ENCODE results near the gene RPL35A. TPM values are rescaled to one million over a fixed set of nuclear protein-coding genes. Genes with fewer than 3 reads are reported as not detected.

The RPL35A gene
- total RNA-seq, 1 experiment from 2014 or later, result 875 TPM

DNA sequence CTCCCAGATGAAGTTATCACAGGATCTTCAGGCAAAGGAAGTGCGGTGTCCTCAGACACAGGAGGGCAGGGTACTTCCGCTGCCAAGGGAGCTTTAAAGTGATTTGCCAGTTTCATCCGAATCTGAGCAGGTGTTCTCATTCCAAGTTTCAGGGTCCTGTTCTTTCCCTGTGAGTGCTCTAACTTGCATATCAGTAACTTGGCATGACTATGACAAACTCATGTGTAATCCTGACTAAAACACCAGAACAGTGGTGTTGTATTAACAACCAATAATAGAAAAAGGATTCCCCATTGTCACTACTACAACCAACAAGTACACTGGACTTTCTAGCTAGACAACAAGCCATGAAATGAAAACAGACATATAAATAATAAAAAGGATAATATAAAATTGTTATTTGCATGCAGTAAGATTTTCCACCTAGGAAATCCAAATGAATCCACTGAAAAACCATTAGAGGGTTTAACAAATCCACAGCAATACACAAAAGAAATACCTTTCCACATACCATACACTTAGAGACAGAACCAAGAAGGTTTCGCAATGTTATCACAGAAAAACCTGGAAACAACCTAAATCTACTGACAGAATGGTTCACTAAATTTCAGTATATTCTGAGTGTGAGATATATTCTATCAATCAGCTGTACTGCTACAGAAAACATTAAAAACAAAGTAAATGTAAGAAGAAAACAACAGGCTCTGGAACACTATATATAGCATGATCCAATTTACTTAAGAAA lies 40.9 kb upstream of the RPL35A start:
- no peak overlapping the region for H3K27ac ChIP-seq (ENCODE audit: low read length)
- H3K27me3 ChIP-seq (ENCODE audit: low read length), result no peaks in the 10 kb centered on the region
- peaks cover 12% of the 10 kb centered on the region for H3K4me1 ChIP-seq (ENCODE audit: insufficient read depth, low read length)
- H3K36me3 ChIP-seq (ENCODE audit: low read depth, low read length), result no peaks in the 10 kb centered on the region
- no peaks in the 10 kb centered on the region for H3F3A ChIP-seq (ENCODE audit: low read length, unreplicated experiment)
- ChIA-PET POLR2A (ENCODE audit: unreplicated experiment) (no interaction called here), CTCF (no interaction called here)
- H3K4me2 ChIP-seq (ENCODE audit: low read length), result no peak overlapping the region
- intact Hi-C loops (cut with micrococcal nuclease), result loop anchor here (5.0 kb wide), 1 partner anchor 98 kb away; no protein-coding TSS in a partner anchor
- no peak for TF ChIP-seq EZH2 (IDR thresholded peaks at IDR 0.05; ENCODE audit: low read length, unreplicated experiment)
- TF ChIP-seq, protein P1, sequence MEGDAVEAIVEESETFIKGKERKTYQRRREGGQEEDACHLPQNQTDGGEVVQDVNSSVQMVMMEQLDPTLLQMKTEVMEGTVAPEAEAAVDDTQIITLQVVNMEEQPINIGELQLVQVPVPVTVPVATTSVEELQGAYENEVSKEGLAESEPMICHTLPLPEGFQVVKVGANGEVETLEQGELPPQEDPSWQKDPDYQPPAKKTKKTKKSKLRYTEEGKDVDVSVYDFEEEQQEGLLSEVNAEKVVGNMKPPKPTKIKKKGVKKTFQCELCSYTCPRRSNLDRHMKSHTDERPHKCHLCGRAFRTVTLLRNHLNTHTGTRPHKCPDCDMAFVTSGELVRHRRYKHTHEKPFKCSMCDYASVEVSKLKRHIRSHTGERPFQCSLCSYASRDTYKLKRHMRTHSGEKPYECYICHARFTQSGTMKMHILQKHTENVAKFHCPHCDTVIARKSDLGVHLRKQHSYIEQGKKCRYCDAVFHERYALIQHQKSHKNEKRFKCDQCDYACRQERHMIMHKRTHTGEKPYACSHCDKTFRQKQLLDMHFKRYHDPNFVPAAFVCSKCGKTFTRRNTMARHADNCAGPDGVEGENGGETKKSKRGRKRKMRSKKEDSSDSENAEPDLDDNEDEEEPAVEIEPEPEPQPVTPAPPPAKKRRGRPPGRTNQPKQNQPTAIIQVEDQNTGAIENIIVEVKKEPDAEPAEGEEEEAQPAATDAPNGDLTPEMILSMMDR (conservative IDR thresholded peaks at IDR 0.05; ENCODE audit: low read depth, low read length), result no peak
- TF ChIP-seq EZH2phosphoT487 (IDR thresholded peaks at IDR 0.05; ENCODE audit: borderline replicate concordance, low read length), result no peak
- no peak overlapping the region for H3K9ac ChIP-seq (ENCODE audit: low read length)
- no peak overlapping the region for H2AFZ ChIP-seq (ENCODE audit: low read length)
- ATAC-seq (no peak), DNase-seq (no peak)
- H3K4me3 ChIP-seq (ENCODE audit: low read length), result no peak overlapping the region
- H3K79me2 ChIP-seq (ENCODE audit: low read length), result no peaks in the 10 kb centered on the region
- H3K9me3 ChIP-seq (ENCODE audit: low read length), result no peaks in the 10 kb centered on the region
- no TSS peak for BruUV-seq (replicated peaks)
- H4K20me1 ChIP-seq (ENCODE audit: low read length), result no peaks in the 10 kb centered on the region
- no peaks in the 10 kb centered on the region for H3K9me2 ChIP-seq (replicated peaks; ENCODE audit: low read length)

DNA sequence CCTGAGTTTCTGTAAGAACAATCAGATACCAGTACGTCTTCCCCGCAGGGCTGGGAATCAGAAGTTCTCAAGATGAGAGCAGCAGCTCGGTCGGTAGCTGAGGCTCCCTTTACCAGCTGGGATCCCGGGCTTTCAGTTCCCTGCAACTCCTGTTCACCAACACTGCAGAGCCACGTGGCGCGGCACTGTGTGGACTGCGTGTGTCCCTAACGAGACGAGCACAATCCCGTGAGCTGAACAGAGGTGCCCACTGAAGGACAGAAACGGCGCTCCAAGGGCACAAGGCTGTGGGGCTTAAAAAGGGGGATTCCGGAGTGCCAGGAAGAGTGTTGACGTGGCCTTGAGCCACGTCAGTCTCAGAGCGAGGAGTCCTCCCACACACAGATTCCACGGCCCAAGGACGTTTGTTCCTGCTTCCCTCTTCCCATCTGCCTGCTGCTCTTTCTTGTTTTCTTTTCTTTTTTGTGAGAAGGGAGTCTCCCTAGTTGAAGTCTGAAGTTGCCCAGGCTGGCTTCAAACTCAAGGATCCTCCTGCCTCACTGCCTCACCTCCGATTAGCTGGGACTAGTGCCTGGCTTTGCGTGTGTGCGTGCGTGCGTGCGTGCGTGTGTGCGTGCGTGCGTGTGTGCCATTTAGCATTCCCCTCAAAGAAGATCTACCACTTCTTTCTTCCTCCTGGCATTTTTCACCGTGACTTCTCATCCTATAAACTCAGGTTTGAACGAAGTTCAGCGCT lies 37.1 kb upstream of the RPL35A start:
- Histone ChIP-seq H3K36me3 (ENCODE audit: low read depth, low read length) (no peaks in the 10 kb centered on the region), H3K9ac (ENCODE audit: low read length) (no peak overlapping the region), H3K4me1 (ENCODE audit: insufficient read depth, low read length) (no peaks in the 10 kb centered on the region), H3K79me2 (ENCODE audit: low read length) (no peaks in the 10 kb centered on the region), H3K27ac (ENCODE audit: low read length) (no peak overlapping the region), H3K27me3 (ENCODE audit: low read length) (no peaks in the 10 kb centered on the region), H3K4me2 (ENCODE audit: low read length) (no peak overlapping the region), H3K9me2 (replicated peaks; ENCODE audit: low read length) (no peaks in the 10 kb centered on the region), H3K4me3 (ENCODE audit: low read length) (no peak overlapping the region), H3K9me3 (ENCODE audit: low read length) (no peaks in the 10 kb centered on the region), H3F3A (ENCODE audit: low read length, unreplicated experiment) (no peaks in the 10 kb centered on the region), H2AFZ (ENCODE audit: low read length) (no peak overlapping the region), H4K20me1 (ENCODE audit: low read length) (no peaks in the 10 kb centered on the region)
- intact Hi-C loops (cut with micrococcal nuclease), result no loop called here
- no TSS peak for BruUV-seq (replicated peaks)
- DNase-seq (no peak), ATAC-seq (no peak)
- CTCF ChIA-PET, result no interaction called here
- TF ChIP-seq, protein P1 (conservative IDR thresholded peaks at IDR 0.05; ENCODE audit: low read depth, low read length), result no peak
- TF ChIP-seq EZH2 (IDR thresholded peaks at IDR 0.05; ENCODE audit: low read length, unreplicated experiment) (no peak), EZH2phosphoT487 (IDR thresholded peaks at IDR 0.05; ENCODE audit: borderline replicate concordance, low read length) (no peak)
- POLR2A ChIA-PET (ENCODE audit: unreplicated experiment), result no interaction called here
